ENCODE data around the gene C19orf25. TPM values are rescaled to one million over a fixed set of nuclear protein-coding genes. Genes with fewer than 3 reads are reported as not detected.

The C19orf25 gene
- total and polyA plus RNA-seq, 9 of the 15 experiments (the other 6 are each of a cell fraction or from before 2014, with no cell fraction given), result 0.79 to 96.0 (median 36.1) TPM

- Histone ChIP-seq H3K4me3 (no peak overlapping the region), H4K20me1 (replicated peaks; ENCODE audit: control insufficient read depth, insufficient read depth, low read length) (peaks cover 17% of the 10 kb centered on the region), H3K9me1 (ENCODE audit: control insufficient read depth, insufficient read depth, low read length) (peaks cover 7% of the 10 kb centered on the region), H3K36me3 (ENCODE audit: control insufficient read depth, insufficient read depth, low read length) (no peaks in the 10 kb centered on the region), H3K27me3 (ENCODE audit: control insufficient read depth in 2 of 2, insufficient read depth in 2 of 2, low read length in 2 of 2) (peaks cover 0 to 12% of the 10 kb centered on the region in 2 experiments; a peak in 1 of 5 replicates), H3K4me2 (ENCODE audit: insufficient read depth, low read length) (no peak overlapping the region), H3K27ac (ENCODE audit: extremely low read depth, low read depth, low read length) (no peak overlapping the region), H3K9me3 (replicated peaks; ENCODE audit: control insufficient read depth, insufficient read depth, low read depth, low read length) (no peaks in the 10 kb centered on the region), H3K9ac (ENCODE audit: insufficient read depth in 1 of 2, low read depth in 2 of 2, low read length in 2 of 2) (peak overlapping the region in 1 of 2 experiments; percentile 43; a peak in 2 of 4 replicates), H3K79me2 (ENCODE audit: control insufficient read depth, insufficient read depth, low read length) (no peaks in the 10 kb centered on the region), H3K4me1 (replicated peaks in 1 of 2; ENCODE audit: control insufficient read depth in 2 of 2, insufficient read depth in 2 of 2, low read length in 2 of 2) (peaks cover 5 to 76% of the 10 kb centered on the region in 2 experiments; a peak in 4 of 5 replicates), H2AFZ (ENCODE audit: low read depth, low read length) (no peak overlapping the region)
- intact Hi-C loops (cut with micrococcal nuclease), result no loop called here
- in situ Hi-C loops (cut with MboI), result no loop called here
- DNase-seq (ENCODE audit: extremely low read depth in 1 of 4, low spot score in 3 of 4) (no peak), ATAC-seq (no peak), FAIRE-seq (peak; percentile 70)
- ChIA-PET CTCF (ENCODE audit: low intra/inter-chr PET ratio) (no interaction called here), POLR2A (interaction anchor here (0.6 to 3.1 kb wide), 7 partner anchors 9 to 185 kb away, joined by 3 to 10 read pairs (median 5); partner anchors contain the start of gene CIRBP)
- BruUV-seq (replicated peaks), result no TSS peak
- whole genome bisulfite sequencing (ENCODE audit: insufficient coverage, low coverage, missing lambda C conversion rate), result 22% methylated on average over 25 of the region's 33 CpGs
- TF ChIP-seq, protein P1, sequence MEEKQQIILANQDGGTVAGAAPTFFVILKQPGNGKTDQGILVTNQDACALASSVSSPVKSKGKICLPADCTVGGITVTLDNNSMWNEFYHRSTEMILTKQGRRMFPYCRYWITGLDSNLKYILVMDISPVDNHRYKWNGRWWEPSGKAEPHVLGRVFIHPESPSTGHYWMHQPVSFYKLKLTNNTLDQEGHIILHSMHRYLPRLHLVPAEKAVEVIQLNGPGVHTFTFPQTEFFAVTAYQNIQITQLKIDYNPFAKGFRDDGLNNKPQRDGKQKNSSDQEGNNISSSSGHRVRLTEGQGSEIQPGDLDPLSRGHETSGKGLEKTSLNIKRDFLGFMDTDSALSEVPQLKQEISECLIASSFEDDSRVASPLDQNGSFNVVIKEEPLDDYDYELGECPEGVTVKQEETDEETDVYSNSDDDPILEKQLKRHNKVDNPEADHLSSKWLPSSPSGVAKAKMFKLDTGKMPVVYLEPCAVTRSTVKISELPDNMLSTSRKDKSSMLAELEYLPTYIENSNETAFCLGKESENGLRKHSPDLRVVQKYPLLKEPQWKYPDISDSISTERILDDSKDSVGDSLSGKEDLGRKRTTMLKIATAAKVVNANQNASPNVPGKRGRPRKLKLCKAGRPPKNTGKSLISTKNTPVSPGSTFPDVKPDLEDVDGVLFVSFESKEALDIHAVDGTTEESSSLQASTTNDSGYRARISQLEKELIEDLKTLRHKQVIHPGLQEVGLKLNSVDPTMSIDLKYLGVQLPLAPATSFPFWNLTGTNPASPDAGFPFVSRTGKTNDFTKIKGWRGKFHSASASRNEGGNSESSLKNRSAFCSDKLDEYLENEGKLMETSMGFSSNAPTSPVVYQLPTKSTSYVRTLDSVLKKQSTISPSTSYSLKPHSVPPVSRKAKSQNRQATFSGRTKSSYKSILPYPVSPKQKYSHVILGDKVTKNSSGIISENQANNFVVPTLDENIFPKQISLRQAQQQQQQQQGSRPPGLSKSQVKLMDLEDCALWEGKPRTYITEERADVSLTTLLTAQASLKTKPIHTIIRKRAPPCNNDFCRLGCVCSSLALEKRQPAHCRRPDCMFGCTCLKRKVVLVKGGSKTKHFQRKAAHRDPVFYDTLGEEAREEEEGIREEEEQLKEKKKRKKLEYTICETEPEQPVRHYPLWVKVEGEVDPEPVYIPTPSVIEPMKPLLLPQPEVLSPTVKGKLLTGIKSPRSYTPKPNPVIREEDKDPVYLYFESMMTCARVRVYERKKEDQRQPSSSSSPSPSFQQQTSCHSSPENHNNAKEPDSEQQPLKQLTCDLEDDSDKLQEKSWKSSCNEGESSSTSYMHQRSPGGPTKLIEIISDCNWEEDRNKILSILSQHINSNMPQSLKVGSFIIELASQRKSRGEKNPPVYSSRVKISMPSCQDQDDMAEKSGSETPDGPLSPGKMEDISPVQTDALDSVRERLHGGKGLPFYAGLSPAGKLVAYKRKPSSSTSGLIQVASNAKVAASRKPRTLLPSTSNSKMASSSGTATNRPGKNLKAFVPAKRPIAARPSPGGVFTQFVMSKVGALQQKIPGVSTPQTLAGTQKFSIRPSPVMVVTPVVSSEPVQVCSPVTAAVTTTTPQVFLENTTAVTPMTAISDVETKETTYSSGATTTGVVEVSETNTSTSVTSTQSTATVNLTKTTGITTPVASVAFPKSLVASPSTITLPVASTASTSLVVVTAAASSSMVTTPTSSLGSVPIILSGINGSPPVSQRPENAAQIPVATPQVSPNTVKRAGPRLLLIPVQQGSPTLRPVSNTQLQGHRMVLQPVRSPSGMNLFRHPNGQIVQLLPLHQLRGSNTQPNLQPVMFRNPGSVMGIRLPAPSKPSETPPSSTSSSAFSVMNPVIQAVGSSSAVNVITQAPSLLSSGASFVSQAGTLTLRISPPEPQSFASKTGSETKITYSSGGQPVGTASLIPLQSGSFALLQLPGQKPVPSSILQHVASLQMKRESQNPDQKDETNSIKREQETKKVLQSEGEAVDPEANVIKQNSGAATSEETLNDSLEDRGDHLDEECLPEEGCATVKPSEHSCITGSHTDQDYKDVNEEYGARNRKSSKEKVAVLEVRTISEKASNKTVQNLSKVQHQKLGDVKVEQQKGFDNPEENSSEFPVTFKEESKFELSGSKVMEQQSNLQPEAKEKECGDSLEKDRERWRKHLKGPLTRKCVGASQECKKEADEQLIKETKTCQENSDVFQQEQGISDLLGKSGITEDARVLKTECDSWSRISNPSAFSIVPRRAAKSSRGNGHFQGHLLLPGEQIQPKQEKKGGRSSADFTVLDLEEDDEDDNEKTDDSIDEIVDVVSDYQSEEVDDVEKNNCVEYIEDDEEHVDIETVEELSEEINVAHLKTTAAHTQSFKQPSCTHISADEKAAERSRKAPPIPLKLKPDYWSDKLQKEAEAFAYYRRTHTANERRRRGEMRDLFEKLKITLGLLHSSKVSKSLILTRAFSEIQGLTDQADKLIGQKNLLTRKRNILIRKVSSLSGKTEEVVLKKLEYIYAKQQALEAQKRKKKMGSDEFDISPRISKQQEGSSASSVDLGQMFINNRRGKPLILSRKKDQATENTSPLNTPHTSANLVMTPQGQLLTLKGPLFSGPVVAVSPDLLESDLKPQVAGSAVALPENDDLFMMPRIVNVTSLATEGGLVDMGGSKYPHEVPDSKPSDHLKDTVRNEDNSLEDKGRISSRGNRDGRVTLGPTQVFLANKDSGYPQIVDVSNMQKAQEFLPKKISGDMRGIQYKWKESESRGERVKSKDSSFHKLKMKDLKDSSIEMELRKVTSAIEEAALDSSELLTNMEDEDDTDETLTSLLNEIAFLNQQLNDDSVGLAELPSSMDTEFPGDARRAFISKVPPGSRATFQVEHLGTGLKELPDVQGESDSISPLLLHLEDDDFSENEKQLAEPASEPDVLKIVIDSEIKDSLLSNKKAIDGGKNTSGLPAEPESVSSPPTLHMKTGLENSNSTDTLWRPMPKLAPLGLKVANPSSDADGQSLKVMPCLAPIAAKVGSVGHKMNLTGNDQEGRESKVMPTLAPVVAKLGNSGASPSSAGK (IDR thresholded peaks at IDR 0.05), result peak; percentile 44; the same call in 1 of the 2 replicates
- TF ChIP-seq TBP (optimal IDR thresholded peaks at IDR 0.05; ENCODE audit: low read depth, low read length) (peak; percentile 13), MAX (CRISPR knock-in tag; IDR thresholded peaks at IDR 0.05) (peak; percentile 32; the same call in 1 of the 2 replicates), ZBTB7A (IDR thresholded peaks at IDR 0.05; ENCODE audit: borderline replicate concordance, control insufficient read depth, low read depth, low read length) (peak; percentile 2; the same call in 1 of the 2 replicates), TFAP4 (CRISPR knock-in tag; IDR thresholded peaks at IDR 0.05; ENCODE audit: borderline replicate concordance) (peak; percentile 82)
Measured at GRCh38 chr19:1453525-1454364, 25.3 kb downstream of the C19orf25 start.

All from K562 (cell line).